ENCODE results near the gene NPAS2.

Gene NPAS2

DNA sequence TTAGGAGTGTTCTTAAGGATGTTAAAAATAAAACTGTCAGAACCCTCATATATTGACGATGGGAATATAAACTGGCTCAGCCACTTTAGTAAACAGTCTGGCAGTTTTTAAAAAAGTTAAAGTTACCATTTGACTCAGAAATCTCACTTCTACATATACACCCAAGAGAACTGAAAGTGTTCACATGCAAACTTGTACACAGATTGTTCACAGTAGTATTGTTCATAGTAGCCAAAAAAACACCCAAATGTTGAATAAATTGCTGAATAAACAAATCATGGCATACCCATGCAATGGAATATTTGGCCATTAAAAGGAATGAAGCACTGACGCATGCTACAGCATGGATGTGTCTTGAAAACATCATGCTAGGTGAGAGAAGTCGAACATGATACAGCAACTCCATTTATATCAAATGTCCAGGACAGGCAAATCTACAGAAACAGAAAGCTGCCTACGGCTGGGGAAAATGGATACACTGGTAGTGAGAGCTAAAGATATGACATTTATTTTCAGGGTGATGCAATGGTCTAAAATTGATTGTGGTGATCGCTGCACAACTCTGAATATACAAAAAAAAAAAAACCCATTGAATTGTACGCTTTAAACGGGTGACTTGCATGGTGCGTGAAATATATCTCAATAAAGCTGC lies 192.2 kb downstream of the NPAS2 start:
- no peak for DNase-seq (ENCODE audit: low read depth, low spot score)

DNA sequence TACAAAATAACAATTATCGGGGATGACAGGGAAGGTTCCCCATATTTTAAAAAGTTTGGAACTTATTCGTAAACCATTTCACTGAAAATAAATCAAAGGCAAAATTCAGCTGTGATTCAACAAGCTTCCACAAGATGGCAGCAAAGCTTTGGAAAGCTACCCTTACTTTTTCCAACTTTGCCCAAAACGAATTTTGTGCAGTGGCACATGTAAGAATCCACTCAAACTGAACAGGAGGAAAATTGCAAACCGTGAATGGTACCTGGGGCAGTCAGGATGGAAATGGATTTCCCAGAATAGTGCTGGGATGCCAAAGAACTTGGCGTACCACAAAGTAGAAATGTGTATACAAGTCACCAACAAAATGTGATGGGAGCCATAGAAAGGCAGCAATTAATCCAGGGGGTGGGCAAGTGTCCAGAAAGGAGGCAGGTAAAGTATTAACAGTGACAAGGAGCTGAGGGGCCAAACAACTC lies 192.8 kb downstream of the NPAS2 start:
- DNase-seq (ENCODE audit: low read depth, low spot score) = peak; percentile 30

DNA sequence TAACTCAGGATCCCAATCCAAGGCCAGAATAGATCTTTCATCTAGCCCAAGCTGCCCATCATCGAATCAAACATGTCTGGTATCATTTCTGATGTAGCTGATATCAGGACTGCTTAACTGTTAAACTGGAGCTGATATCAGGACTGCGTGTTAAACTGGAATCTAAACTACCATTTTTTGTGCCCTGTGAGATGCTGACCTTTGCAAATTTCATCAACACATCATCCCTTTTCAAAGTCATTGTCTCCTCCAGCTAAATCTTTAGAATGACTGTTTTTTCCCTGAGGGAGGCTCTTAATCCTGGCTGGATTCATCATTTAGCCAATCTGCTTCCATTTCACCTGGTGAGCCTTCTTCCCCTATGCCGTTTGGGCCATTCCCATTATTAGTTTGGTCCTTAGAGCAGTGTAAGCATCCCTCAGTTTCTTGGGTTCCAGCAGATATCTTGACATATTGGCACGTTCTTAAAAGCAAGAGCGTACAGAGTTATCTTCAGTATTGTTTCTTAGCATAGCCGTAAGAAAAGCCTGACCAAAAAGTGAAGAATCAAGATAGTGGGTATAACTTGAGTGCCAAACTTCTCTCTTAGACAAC lies 194.4 kb downstream of the NPAS2 start:
- DNase-seq (ENCODE audit: low read depth, low spot score) = no peak

DNA sequence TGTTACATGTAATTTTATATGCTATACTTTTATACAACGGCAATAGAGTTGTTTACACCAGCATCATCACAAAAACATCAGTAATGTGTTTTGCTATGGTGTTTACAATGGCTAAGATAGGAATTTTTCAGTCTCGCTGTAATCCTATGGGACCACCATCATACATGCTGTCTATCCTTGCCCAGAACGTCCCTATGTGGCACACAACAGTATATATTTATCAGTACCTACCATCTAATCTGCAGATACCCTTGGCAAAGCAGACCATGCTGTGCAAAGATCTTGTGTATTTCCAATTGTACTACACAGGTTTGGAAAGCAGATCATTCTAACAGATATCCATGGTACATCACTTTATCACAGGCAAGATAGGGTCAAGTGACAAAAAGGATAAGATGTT lies 197.4 kb downstream of the NPAS2 start:
- DNase-seq (ENCODE audit: low read depth, low spot score) = no peak

DNA sequence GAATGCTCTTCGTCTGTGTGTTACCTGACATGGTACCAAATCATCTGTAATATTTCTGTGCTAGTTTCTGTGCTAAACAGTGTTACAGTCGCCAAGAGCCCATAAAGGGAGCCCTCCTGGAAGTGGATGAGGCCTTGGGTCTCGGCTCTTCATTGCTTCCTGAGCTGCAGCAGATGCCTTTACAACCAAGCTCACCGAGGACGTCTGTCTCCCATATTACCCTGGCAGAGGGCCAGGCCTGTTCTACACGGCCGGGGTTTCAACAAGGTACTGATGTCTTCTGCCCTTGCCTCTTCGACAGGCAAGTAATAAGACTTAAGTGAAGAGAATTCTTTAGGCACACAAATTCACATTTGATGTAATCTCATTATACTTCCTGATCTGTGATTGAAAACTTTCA lies 199.0 kb downstream of the NPAS2 start:
- DNase-seq (ENCODE audit: low read depth, low spot score) = no peak

DNA sequence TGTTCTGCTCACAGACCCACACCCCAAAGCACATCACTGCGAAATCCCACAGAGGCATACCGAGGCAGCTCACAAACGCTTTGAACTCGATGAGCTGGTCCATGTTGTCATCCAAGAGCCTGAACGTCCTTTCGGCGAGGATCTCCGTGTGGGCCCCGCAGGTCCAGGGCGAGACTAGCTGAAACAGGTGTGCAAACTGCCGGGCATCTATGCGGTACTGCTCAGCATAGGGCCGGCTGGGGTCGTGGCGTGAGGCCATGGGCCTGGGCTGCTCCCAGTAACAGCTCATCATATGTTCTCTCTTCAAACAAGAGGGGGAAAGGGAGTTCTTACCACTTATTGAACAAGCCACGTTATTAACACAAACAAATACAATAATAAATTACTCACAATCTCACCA lies 202.3 kb downstream of the NPAS2 start:
- no peak for DNase-seq (ENCODE audit: low read depth, low spot score)

DNA sequence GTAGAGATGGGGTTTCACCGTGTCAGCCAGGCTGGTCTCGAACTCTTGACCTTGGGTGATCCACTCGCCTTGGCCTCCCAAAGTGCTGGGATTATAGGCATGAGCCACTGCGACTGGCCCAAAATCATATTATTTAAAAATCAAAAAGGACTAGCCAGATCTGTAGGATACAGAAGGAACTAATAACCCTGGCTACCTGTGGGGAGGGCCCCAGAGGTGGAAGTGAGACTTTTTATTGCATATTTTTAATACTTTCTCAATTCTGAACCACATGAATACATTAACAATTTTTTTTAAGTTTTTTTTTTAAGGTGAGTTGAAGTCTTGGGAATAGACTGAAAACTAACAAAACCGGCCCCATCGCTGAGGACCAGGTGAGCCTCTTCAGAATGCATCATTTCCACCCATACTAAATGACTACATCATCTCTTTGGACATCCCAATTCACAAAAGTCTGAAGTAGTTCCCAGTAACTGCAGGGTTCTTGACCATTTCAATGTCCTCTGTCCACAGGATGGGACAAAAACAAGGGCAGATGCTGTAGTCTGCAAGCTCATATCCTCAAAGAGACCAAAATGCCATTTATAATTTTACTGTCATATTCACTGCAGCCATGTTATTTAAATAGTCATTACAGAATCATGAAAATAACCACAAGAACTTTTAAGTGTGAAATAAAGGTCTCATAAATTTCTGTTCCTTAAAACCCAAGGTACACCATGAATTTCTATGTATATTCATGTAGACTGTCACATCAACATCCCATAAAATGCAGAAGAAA lies 203.6 kb downstream of the NPAS2 start:
- DNase-seq (ENCODE audit: low read depth, low spot score) = no peak

DNA sequence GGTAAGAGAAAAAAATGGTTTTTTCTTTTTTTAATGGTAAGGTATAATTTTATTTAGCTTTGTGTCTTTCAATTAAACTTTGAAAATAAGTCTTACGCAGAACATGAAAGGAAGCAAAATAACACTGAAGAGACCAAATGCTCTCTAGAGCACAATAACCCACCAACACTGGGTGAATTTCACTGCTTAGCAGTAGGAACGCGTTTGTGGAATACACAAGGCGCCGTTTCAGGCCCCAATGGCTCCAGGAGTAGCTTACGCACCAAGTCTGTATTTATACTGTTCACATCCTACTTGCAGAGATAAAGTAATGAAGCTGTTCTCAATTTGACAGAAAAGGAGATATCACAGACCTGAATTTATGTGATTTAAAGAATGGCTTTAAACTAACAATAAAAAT lies 205.6 kb downstream of the NPAS2 start:
- no peak for DNase-seq (ENCODE audit: low read depth, low spot score)

DNA sequence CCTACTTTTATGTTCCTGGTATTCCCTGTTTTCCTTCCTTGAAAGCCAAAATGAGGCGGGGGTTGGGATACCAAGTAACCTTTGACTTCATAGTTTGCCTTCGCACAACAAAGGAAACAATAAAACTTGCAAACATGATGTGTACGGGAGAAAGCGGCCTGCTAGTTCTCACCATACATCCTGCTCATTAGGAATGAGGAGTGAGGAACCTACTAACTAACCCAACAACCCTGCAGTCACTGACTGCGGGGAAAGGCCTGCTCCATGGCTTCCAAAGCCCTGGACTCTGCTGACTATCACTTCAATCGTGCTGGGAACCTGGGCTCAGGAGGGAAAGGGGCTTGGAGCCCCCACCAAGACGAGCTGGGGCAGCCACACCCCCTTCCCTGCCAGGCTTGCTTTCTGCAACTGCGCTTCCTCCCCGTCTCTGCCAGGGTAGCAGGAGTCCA lies 206.3 kb downstream of the NPAS2 start:
- peak; percentile 47 for DNase-seq (ENCODE audit: low read depth, low spot score)

DNA sequence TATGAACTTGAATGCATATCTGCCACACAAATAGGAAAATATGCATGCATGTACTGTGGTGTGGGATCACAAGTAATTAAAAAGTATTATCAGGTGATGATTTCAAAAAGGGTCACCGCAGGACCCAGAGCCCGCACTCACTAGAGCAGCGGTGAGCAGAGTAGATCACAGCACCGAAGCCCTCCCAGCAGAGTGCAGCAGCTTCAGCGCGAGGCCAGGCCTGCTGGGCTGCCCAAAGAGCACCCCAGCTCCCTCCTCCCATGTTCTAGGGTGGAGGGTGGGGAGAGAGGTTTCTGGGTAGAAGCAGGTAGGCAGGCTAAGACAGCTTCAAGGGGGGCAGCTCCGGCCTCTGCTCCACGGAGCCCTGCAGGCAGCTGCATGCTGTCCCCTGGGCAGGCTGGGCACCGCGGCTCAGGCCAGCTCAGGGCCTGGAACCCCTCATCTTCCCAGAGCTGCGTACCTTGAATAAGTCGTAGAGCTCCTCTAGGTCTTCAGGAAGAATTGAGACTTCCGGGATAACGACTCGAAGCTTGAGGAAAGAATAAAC lies 207.1 kb downstream of the NPAS2 start:
- no peak for DNase-seq (ENCODE audit: low read depth, low spot score)

DNA sequence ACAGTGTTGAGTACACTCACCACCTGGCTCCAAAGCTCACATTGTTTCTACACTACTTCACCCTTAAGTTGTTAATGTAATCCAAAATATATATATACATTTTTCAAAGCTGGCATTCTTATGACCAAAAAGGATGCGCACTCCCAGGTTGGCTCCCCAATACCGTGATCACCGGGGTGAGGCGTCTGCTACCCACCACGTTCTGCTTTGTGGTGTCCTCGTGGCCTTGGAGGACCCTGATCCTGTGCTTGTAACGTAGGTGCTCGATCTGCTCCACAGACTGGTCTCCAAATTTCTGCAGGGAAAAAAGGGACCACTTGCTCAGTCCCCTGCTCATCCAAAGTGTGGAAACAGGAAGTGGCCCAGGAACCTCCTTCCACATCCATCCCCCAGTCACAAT lies 207.9 kb downstream of the NPAS2 start:
- no peak for DNase-seq (ENCODE audit: low read depth, low spot score)

DNA sequence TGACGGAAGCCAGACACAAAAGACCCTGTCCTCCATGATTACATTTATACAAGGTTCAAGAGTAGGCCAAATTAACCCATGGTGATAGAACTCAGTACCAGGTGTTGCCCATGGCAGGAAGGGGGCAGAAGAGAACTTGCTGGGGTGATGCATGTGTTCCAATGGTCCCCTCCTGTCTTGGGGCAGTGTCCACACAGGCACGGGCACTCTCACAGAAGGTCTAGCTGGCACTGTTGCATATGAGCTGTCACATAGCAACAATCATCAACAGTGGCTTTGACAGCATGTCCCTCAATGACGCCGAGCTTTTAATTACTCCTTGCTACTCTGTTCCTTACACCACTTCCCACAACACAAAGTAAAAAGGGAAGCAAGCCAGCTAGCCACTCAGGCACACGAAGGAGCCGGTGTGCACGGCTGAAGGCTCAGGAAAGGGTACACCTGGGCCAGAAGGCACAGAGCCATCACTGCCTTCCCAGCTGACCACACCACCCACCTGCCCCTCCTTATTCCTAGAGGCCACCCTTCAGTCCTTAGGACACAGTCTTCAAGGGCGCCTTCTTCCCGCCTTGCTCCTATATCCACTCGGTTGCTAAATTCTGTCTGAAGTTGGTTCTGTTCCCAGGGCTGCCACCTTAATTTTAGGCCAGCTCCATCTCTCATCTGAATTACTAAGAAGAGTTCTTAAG lies 211.1 kb downstream of the NPAS2 start:
- no peak for DNase-seq (ENCODE audit: low read depth, low spot score)

DNA sequence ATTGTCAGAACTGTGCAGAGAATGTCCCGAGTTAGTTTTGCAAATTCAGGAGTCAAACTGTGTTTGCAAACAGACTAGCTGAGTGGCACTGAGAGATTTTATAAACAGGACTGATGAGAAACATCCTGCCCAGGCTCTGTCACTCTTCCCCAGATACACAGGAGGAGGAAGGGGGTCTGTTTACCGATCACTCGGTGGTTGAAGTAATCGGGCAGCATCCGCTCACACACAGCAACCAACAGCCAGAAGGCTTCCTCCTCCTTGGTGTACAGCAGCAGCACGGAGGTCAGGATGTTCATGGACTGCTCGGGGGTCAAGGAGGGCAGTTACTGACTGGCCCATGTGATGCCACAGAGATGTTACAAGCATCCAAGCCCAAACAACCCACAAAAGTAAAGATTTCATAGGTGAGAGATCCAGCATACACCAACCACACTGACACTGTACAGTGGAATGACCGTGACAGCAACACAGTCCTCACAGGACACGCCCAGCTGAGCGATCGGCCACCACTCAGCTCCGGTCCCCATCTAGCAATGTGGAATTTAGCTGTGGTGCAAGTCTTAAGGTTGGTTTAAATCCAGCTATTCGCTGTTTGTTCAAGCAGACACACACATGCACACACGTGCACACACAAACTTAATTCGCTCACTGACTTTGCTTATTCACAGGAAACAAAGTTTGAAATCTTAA lies 212.3 kb downstream of the NPAS2 start:
- no peak for DNase-seq (ENCODE audit: low read depth, low spot score)

DNA sequence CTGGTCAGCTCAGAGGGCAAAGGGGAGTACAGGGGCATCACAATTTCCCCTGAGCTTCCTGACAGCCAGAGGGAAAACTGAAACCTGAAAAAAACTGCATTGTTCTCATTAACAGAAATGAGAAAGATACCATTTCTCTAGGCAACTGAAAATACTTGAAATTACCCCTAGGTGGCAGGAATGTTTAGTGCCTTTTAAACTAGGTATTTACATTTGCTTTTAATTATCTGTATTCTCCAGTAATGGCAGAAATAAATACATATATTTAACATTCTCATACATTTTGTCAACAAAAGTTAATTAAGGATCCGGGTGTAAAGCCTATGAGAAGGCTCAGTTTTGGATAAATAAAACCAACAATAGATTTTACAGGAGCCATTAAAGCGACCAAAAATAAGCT lies 216.6 kb downstream of the NPAS2 start:
- no peak for DNase-seq (ENCODE audit: low read depth, low spot score)

DNA sequence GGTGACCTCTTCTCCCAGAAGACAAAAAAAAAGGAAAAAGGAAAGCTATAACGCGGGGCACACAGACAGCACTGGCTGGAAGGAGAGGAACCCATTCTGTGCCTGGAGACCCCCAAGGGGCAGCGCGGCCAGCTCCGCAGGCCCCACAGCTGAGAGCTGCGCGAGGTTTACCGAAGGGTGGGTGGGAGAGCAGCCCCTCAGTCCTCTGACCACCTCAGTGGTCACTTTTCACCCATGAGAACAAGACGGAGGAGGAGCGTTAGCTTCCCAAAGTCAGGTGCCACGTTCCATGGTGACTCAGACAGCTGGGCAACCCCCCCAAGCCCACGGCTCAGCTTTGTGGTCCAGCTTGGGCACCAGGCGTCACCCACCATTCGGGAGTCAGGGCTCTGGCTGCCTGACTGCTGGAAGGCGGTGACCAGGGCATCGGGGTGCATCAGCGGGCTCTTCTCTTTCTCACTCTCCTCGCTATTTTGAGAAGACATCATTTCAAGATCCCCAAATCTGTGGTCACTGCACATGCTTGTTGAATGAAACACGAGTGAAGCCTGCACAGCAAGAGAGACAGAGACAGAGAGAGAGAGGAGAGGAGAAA lies 217.3 kb downstream of the NPAS2 start:
- DNase-seq (ENCODE audit: low read depth, low spot score) = no peak

DNA sequence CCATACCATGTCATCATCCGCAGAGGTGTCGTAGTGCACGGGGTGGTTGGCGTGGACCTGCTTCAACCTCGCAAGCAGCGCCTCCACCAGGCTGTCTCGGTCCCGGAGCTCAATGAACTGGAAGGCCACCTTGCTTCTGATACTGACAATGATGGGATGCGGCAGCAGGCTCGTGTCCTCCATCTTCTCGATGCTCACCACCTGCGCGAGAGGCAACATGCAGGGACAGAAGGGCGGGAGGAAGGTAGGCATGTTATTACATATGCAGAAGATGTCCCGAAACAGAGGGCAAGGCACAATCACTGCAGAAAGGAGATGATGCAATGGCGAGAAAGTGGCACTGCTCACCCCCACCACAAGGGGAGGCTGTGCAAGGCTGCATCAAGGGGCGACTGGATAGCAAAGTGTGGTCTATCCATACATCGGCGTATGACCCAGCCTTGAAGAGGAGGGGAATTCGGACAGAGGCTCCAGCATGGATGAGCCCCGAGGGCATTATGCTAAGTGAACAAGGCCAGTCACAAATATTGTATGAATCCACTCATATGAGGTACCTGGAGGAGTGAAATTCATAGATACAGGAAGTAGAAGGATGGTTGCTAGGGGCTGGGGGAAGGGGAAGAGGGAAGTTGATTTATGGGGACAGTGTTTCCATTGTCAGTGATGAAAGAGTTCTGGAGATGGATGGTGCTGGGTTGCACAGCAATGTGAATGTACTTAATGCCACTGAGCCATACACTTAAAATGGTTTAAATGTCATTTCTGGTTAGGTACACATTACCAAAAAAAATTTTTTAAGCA lies 218.7 kb downstream of the NPAS2 start:
- DNase-seq (ENCODE audit: low read depth, low spot score) = peak; percentile 65

DNA sequence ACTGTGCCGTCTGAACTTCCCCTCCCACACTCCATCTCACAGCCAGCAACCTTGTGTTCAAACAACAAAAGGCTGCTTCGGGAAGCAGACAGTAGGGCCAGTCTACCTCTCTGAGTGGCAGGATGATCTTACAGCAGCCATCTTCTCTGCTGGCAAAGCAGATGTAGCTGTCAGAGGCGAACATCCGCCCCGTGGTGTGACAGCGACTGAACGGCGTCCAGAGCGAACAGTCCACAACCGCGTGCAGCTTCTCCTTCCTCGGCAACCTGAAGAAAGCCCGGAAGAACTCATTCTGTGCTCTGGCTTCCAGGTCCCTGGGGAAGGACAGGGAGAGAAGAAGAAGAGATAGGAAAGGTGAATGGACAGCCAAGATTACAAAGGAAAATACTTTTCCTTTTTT lies 220.1 kb downstream of the NPAS2 start:
- DNase-seq (ENCODE audit: low read depth, low spot score) = no peak

DNA sequence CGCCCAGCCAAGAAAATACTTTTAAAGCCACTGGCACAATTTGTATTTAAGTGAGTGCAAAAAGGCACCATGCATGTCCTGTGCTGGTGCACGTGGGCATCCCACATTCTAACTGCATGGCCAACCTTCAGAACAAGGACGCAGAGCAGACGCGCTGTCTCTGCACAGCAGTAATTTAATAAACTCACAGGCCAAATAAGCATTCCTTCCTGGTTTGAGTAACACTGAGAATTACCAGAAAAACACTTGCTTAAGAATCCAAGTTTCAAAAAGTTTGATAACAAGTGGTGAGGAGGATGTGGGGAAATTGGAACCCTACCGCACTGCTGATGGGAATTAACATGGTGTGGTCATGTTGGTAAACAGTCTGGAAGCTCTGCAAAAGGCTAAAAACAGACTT lies 220.8 kb downstream of the NPAS2 start:
- DNase-seq (ENCODE audit: low read depth, low spot score) = no peak

DNA sequence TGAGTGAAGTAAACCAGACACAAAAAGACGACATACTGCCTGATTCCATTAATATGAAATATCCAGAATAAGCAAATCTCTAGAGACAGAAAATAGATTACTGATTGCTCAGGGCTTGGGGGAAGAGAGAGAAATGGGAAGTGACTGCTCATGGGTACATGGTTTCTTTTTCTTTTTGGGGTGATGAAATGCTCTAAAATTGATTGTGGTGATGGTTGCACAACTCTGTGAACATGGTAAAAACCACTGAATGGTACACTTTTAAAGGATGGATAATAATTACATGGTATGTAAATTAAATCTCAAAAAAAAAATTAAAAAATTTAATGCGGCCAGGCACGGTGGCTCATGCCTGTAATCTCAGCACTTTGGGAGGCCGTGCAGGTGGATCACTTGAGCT lies 221.5 kb downstream of the NPAS2 start:
- DNase-seq (ENCODE audit: low read depth, low spot score) = no peak

DNA sequence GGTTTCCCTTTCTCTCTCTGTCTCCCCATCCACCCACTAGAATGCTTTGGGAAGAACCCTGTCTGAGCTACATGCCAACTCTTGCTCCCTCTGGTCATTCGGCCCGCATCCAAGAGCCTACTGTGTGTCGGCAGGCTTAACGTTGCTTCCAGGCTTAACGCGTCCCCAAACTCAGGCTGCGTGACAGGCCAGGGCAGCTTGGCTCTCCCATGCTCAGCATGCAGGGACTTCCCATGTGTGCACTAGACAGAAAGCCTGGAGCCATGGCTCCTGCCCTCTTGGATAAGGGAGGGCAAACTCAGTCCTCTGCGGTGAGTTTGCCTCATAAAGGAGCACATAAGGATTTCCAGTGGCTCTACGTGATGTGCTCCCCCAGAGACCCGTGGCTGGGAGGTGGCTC lies 225.4 kb downstream of the NPAS2 start:
- no peak for DNase-seq (ENCODE audit: low read depth, low spot score)
